Ascending aorta (tissue), 2 donors: ENCODE data around the gene TMEM250. TPM values are rescaled to one million over a fixed set of nuclear protein-coding genes. Genes with fewer than 3 reads are reported as not detected.

Experiments
- DNase-seq, 2 donors: peaks; one replicate each; pipeline ENCODE4 v3.0.0-alpha.2; 2019; ENCODE audit warnings: low spot score in 2 of 2
- H3K27ac ChIP-seq, 2 donors: fragments of 200-600 bp; sonication (generic); one replicate each; pipeline ENCODE4 v1.5.1; 2016 to 2017; ENCODE audit warnings: mild to moderate bottlenecking in 1 of 2
- H3K27me3 ChIP-seq: fragments of 200-600 bp; sonication (generic); one replicate; pipeline ENCODE4 v1.5.1; 2017
- H3K36me3 ChIP-seq, 2 donors: fragments of 200-600 bp; sonication (generic); one replicate each; pipeline ENCODE4 v1.5.1; 2016
- H3K4me1 ChIP-seq, 2 donors: fragments of 200-600 bp; sonication (generic); one replicate each; pipeline ENCODE4 v1.5.1; 2016 to 2017; ENCODE audit warnings: mild to moderate bottlenecking in 1 of 2
- H3K4me3 ChIP-seq, 2 donors: fragments of 200-600 bp; sonication (generic); one replicate each; pipeline ENCODE4 v1.5.1; 2016 to 2017; ENCODE audit warnings: mild to moderate bottlenecking in 1 of 2
- H3K9me3 ChIP-seq, 2 donors: fragments of 200-600 bp; sonication (generic); one replicate each; pipeline ENCODE4 v1.5.1; 2016
- intact Hi-C: fragments of 100-400 bp; cut with DNase I; formaldehyde crosslinking; loops from one replicate; pipeline ENCODE4 v1.15.1; 2023
- total RNA-seq: library from RNA; depleted of rRNA; stranded (reverse); fragments of >200 nt; gene quantifications from one replicate; pipeline ENCODE4 v1.1.0, GENCODE V29; 2016
- TF ChIP-seq, protein P1 (sequence below), 3 experiments: fragments of 200-600 bp in 2 of 3; fragments of 450-650 bp in 1 of 3; sonication (generic) in 2 of 3; IDR thresholded peaks; one replicate each; pipeline ENCODE4 v1.5.1; 2016 to 2019; ENCODE audit warnings: antibody characterized with exemption in 3 of 3, mild to moderate bottlenecking in 1 of 3, moderate library complexity in 1 of 3

Gene TMEM250
- total RNA-seq, 1 donor from 2014 or later: 80.3 TPM

DNA sequence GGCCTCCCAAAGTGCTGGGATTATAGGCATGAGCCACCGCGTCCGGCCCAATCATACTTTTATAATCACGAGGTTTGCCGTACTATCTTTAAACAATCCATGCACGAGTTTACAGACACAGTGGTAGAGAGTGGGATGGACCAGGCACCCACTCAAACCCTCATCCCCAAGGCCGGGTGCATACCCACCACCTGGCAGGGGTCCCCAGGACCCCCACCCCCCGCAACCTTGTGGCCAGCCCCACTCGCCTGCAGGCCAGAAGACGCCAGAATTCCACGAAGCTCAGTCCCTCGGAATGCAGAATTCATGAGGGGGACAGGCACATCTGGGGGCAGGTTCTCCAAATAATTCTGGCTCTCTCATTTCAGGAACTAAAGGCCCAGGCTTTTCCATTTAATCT lies 40.7 kb downstream of the TMEM250 start:
- no peaks in the 10 kb centered on the region for H3K9me3 ChIP-seq
- peaks cover 2 to 12% of the 10 kb centered on the region in 2 donors for H3K36me3 ChIP-seq
- intact Hi-C loops: no loop called here
- TF ChIP-seq, protein P1, sequence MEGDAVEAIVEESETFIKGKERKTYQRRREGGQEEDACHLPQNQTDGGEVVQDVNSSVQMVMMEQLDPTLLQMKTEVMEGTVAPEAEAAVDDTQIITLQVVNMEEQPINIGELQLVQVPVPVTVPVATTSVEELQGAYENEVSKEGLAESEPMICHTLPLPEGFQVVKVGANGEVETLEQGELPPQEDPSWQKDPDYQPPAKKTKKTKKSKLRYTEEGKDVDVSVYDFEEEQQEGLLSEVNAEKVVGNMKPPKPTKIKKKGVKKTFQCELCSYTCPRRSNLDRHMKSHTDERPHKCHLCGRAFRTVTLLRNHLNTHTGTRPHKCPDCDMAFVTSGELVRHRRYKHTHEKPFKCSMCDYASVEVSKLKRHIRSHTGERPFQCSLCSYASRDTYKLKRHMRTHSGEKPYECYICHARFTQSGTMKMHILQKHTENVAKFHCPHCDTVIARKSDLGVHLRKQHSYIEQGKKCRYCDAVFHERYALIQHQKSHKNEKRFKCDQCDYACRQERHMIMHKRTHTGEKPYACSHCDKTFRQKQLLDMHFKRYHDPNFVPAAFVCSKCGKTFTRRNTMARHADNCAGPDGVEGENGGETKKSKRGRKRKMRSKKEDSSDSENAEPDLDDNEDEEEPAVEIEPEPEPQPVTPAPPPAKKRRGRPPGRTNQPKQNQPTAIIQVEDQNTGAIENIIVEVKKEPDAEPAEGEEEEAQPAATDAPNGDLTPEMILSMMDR (IDR thresholded peaks at IDR 0.05): no peak
- H3K27me3 ChIP-seq: no peaks in the 10 kb centered on the region
- no peak overlapping the region for H3K4me3 ChIP-seq
- H3K4me1 ChIP-seq: peaks cover 11 to 34% of the 10 kb centered on the region in 2 donors
- DNase-seq: no peak
- no peak overlapping the region for H3K27ac ChIP-seq

DNA sequence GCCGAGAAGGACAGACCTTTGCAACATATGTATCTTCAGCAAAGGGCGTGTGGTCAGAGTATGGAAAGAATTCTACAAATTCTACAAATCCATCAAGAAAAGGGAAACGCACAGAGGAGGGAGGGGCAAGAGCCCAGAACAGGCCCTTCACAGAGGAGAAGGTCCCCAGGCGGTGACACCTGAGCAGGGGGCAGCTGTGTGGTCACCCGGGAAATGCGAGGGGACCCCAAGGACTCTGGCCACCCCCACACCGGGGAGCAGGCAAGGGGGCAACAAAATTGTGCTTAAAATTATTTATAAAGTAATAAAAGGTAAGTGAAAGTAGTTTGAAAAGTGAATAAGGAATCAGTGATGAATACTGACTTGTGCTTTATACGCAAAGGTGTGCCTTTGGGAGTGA lies 41.2 kb downstream of the TMEM250 start:
- intact Hi-C loops: no loop called here
- Histone ChIP-seq H3K4me3 (no peak overlapping the region), H3K27ac (no peak overlapping the region), H3K9me3 (no peaks in the 10 kb centered on the region), H3K36me3 (peaks cover 2 to 12% of the 10 kb centered on the region in 2 donors), H3K27me3 (no peaks in the 10 kb centered on the region), H3K4me1 (peaks cover 11 to 34% of the 10 kb centered on the region in 2 donors)
- TF ChIP-seq, protein P1 (IDR thresholded peaks at IDR 0.05): no peak
- no peak for DNase-seq

DNA sequence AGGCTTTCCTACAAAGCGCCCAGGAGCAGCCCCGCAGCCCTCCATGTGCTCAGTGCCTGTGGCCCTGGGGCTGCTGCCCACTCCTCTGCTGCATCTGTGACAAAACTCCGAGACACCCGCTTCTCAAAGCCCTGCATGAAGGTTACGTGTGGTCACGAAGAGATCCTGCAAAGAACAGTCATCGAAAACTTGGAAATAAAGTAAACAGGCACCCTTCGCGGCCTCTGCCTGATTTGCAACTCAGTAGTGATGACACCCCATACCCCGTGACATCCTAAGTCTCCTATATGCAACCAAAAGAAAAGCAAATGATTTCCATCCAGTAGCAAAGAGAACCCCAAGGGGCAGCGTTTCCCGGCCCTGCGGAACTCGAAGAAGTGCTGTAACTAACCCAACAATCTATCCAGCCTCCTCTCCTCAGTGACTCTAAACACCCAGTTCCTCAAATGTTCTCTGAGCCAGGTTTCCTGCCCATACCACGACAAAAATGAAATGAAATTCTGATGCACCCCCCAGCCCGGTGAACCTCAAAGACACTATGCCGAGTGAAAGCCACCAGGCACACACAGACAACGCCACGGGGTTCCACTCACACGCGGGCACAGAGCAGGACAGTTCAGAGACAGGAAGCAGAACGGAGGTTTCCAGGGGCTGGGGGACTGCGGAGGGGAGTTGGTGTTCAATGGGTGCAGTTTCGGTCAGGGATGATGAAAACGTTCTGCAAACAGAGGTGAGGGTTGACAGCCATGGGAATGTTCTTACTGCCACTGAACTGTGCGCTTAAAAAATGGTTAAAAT lies 42.6 kb downstream of the TMEM250 start:
- Histone ChIP-seq H3K4me1 (peaks cover 8 to 21% of the 10 kb centered on the region in 2 donors), H3K27me3 (no peaks in the 10 kb centered on the region), H3K9me3 (no peaks in the 10 kb centered on the region), H3K36me3 (peaks cover 2 to 12% of the 10 kb centered on the region in 2 donors), H3K4me3 (no peak overlapping the region), H3K27ac (no peak overlapping the region)
- intact Hi-C loops: no loop called here
- DNase-seq: no peak
- TF ChIP-seq, protein P1 (IDR thresholded peaks at IDR 0.05): no peak

DNA sequence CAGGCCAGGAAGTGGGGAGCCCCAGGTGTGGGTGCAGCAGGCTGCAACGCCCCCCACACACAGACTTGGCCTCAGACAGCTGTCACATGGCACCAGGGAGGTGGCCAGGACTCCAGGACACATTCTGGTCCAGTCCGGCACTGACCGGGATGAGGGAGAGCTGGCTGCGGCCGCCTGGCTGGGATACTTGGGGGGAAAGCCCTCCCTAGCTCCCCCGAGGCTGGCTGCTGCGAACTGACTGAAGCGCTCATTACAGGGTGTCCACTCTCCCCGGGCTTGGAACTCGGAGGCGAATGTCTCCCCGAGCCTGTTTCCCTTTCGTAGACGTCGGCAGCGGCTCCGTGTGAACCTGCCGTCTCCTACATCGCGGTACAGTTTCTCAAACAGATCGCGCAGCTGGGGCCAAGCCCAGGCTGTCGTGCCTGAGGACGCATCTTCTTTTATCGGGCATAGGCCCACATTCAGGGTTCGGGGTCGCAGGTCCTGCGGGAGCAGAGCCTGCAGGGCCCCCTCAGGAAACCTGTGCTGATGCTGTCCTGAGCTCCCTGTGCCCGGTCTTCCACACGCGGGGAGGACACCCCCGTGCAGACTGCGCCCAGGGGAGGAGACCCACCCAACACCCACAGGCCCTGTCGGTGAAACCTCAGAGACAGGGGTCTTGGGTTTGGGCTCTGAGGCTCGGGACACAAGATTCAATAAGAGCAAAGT lies 43.4 kb downstream of the TMEM250 start:
- no peaks in the 10 kb centered on the region for H3K9me3 ChIP-seq
- H3K4me1 ChIP-seq: peaks cover 8 to 14% of the 10 kb centered on the region in 2 donors
- DNase-seq: no peak
- H3K27me3 ChIP-seq: no peaks in the 10 kb centered on the region
- TF ChIP-seq, protein P1 (IDR thresholded peaks at IDR 0.05): no peak
- intact Hi-C loops: no loop called here
- H3K27ac ChIP-seq: no peak overlapping the region
- peaks cover 2 to 12% of the 10 kb centered on the region in 2 donors for H3K36me3 ChIP-seq
- H3K4me3 ChIP-seq: no peak overlapping the region

DNA sequence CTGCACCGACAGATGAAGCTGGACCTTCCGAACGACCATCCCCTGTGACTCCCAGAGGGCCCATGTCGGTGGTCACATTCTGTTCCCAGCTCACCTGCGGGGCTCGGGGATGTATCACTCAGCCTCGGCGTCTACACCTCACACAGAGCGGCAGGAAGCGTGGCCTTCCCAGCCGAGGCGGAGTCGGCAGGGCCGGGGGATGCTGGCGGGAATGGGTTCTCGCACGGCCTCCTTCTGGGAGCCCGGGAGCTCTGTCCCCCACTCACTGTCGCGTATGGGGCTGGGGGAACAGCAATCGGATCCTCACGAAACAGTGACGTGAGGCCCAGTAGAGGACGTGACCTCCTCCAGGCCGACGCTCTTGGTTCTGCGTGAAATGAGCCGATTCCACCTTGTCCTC lies 44.0 kb downstream of the TMEM250 start:
- H3K4me3 ChIP-seq: no peak overlapping the region
- DNase-seq: no peak
- H3K4me1 ChIP-seq: peaks cover 7 to 9% of the 10 kb centered on the region in 2 donors
- H3K9me3 ChIP-seq: no peaks in the 10 kb centered on the region
- intact Hi-C loops: no loop called here
- peaks cover 2 to 12% of the 10 kb centered on the region in 2 donors for H3K36me3 ChIP-seq
- TF ChIP-seq, protein P1 (IDR thresholded peaks at IDR 0.05): no peak
- no peak overlapping the region for H3K27ac ChIP-seq
- no peaks in the 10 kb centered on the region for H3K27me3 ChIP-seq

Other genes with a start within 250 kb of the TMEM250 start
- gene CAMSAP1, start 211.3 kb downstream of the TMEM250 start, total RNA-seq: 10.1 TPM
- gene UBAC1, start 157.5 kb downstream of the TMEM250 start, total RNA-seq: 31.0 TPM
- gene NACC2, start 23.6 kb downstream of the TMEM250 start, total RNA-seq: 72.2 TPM
- gene LHX3, start 86.3 kb upstream of the TMEM250 start, total RNA-seq: not detected
- 3.7 TPM for gene QSOX2, start 126.9 kb upstream of the TMEM250 start, total RNA-seq
- under 0.01 TPM for gene CCDC187, start 185.2 kb upstream of the TMEM250 start, total RNA-seq
- 85.1 TPM for gene GPSM1, start 208.7 kb upstream of the TMEM250 start, total RNA-seq
- gene DNLZ, start 244.9 kb upstream of the TMEM250 start, total RNA-seq: 191 TPM